ENCODE results near the gene CTSF. TPM values are rescaled to one million over a fixed set of nuclear protein-coding genes. Genes with fewer than 3 reads are reported as not detected.
"Not testable (repeated sequence)": the region's sequence is repeated elsewhere in the genome, so short reads cannot be mapped to it uniquely, and the experiment has no call there.

CTSF gene
- total and polyA plus RNA-seq, 4 experiments from 2014 or later: 13.3 to 31.7 (median 23.3) TPM

DNA sequence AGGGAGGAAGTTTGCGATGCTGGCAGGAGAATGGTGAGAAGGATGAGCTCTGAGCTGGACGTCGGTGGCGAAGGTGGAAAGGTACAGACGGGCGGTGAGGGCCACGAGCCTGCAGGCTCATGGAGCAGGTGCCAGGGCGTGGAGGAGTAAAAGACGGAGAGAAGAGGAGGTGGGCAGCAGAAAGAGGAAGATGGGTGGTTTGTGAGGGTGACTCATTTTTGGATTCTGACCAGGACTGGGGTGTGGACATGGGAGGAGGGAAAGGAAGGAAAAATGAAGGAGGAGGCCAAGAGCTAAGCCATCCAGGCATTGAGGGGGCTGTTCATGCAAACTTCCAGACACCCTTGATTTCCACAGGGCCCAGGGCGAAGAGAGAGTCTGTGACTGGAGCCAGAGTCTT, 26.0 kb downstream of the CTSF start:
- Histone ChIP-seq H3K36me3 (ENCODE audit: insufficient read depth, low read length) (no peaks in the 10 kb centered on the region), H3K27me3 (ENCODE audit: insufficient read depth, low read length) (no peaks in the 10 kb centered on the region), H3K9me3 (ENCODE audit: control insufficient read depth in 1 of 2, low read length in 2 of 2) (no peaks in the 10 kb centered on the region), H3K4me3 (ENCODE audit: low read length in 2 of 2) (no peak overlapping the region), H3K27ac (ENCODE audit: low read depth, low read length) (no peak overlapping the region), H3K4me1 (ENCODE audit: insufficient read depth, low read length) (peaks cover 35% of the 10 kb centered on the region)
- peaks cover 29 to 40% of the 10 kb centered on the region in 2 donors for H3K36me3 Mint-ChIP-seq
- intact Hi-C loops (cut with micrococcal nuclease): no loop called here
- H3K4me3 Mint-ChIP-seq: peak overlapping the region in 6 of 8 donors; percentile 19 to 55 (median 42)
- POLR2A ChIA-PET (ENCODE audit: partially characterized antibody): interaction anchor here (1.4 to 1.9 kb wide), 3 partner anchors 74 to 135 kb away, joined by 4 to 6 read pairs (median 5); partner anchors contain the start of genes RBM14, RBM4 and RBM4B
- H3K27me3 Mint-ChIP-seq: no peaks in the 10 kb centered on the region
- CTCF ChIA-PET (ENCODE audit: partially characterized antibody): interaction anchor here (1.0 to 1.8 kb wide), 3 partner anchors 35 to 136 kb away, joined by 4 read pairs; partner anchors contain the start of gene RBM4B
- H3K27ac Mint-ChIP-seq: peak overlapping the region; percentile 19 to 94 (median 82)
- peaks cover 22 to 52% (median 34%) of the 10 kb centered on the region in 4 donors for H3K4me1 Mint-ChIP-seq
- DNase-seq: no peak
- no peaks in the 10 kb centered on the region for H3K9me3 Mint-ChIP-seq

DNA sequence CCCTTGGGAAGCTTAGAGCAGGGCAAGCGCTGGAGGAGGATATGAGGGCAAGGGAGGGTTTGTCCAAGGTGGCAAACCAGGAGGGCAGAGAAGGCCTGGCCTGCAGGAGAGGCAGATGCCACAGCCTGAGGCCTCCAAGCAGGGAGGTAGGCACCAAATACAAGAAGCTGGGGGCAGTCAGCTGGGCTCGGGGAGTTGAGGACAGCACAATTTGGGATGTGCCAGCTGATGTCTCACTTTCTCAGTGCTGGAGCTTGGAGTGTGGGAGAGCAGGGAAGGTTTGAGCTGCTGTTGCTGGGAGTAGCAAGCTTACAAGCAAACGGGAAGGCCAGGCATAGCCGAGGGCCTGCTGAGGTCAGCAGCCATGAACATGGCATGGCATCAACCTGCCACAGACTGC, 26.5 kb downstream of the CTSF start:
- peaks cover 29 to 42% of the 10 kb centered on the region in 2 donors for H3K36me3 Mint-ChIP-seq
- no peaks in the 10 kb centered on the region for H3K9me3 ChIP-seq (ENCODE audit: control insufficient read depth in 1 of 2, low read length in 2 of 2)
- H3K27ac Mint-ChIP-seq: peak overlapping the region; percentile 42 to 94 (median 80)
- peaks cover 22 to 51% (median 34%) of the 10 kb centered on the region in 4 donors for H3K4me1 Mint-ChIP-seq
- no peaks in the 10 kb centered on the region for H3K27me3 ChIP-seq (ENCODE audit: insufficient read depth, low read length)
- H3K36me3 ChIP-seq (ENCODE audit: insufficient read depth, low read length): peaks cover 2% of the 10 kb centered on the region
- peaks cover 30% of the 10 kb centered on the region for H3K4me1 ChIP-seq (ENCODE audit: insufficient read depth, low read length)
- intact Hi-C loops (cut with micrococcal nuclease): no loop called here
- ChIA-PET POLR2A (ENCODE audit: partially characterized antibody) (interaction anchor here (1.2 to 1.5 kb wide), 2 partner anchors 11 to 135 kb away, joined by 4 to 5 read pairs; partner anchors contain the start of gene RBM4B), CTCF (ENCODE audit: partially characterized antibody) (interaction anchor here (1.0 to 1.8 kb wide), 3 partner anchors 36 to 137 kb away, joined by 4 read pairs; partner anchors contain the start of gene RBM4B)
- peak overlapping the region in 3 of 8 donors; percentile 46 to 55 (median 50) for H3K4me3 Mint-ChIP-seq
- no peak overlapping the region for H3K4me3 ChIP-seq (ENCODE audit: low read length in 2 of 2)
- DNase-seq: no peak
- no peak overlapping the region for H3K27ac ChIP-seq (ENCODE audit: low read depth, low read length)
- no peaks in the 10 kb centered on the region for H3K9me3 Mint-ChIP-seq
- no peaks in the 10 kb centered on the region for H3K27me3 Mint-ChIP-seq

- intact Hi-C loops (cut with micrococcal nuclease): not testable (repeated sequence)
Measured at GRCh38 chr11:66540598-66540997, 27.8 kb downstream of the CTSF start.

DNA sequence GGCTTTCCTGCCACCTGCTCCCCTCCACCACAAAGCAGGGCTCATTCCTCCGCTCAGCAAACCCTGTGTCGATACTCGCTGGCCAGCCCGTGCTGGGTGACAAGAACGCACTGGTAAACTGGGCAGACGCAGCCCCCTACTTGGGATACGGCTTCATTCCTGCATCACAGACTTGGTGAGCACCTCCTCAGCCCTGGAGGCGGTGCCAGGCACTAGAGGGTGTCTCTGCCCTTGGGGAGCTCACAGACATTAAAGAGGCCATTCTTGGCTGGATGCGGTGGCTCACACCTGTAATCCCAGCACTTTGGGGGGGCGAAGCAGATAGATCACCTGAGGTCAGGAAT, 28.6 kb downstream of the CTSF start:
- Mint-ChIP-seq H3K36me3 (peaks cover 34 to 49% of the 10 kb centered on the region in 2 donors), H3K4me3 (no peak overlapping the region), H3K9me3 (no peaks in the 10 kb centered on the region), H3K4me1 (peaks cover 18 to 35% (median 26%) of the 10 kb centered on the region in 4 donors), H3K27ac (no peak overlapping the region), H3K27me3 (no peaks in the 10 kb centered on the region)
- intact Hi-C loops (cut with micrococcal nuclease): no loop called here
- Histone ChIP-seq H3K27me3 (ENCODE audit: insufficient read depth, low read length) (no peaks in the 10 kb centered on the region), H3K4me3 (ENCODE audit: low read length in 2 of 2) (no peak overlapping the region), H3K36me3 (ENCODE audit: insufficient read depth, low read length) (peaks cover 3% of the 10 kb centered on the region), H3K9me3 (ENCODE audit: control insufficient read depth in 1 of 2, low read length in 2 of 2) (no peaks in the 10 kb centered on the region), H3K27ac (ENCODE audit: low read depth, low read length) (no peak overlapping the region), H3K4me1 (ENCODE audit: insufficient read depth, low read length) (peaks cover 18% of the 10 kb centered on the region)
- no peak for DNase-seq
- POLR2A ChIA-PET (ENCODE audit: partially characterized antibody): interaction anchor here (0.8 kb wide), 1 partner anchor 29 kb away, joined by 3 read pairs; the partner anchor contains the start of gene CTSF
- CTCF ChIA-PET (ENCODE audit: partially characterized antibody): no interaction called here

More at GRCh38 chr11:66540598-66540997, 27.8 kb downstream of the CTSF start:
- H3K27me3 Mint-ChIP-seq; DNase-seq; H3K36me3 ChIP-seq (ENCODE audit: insufficient read depth, low read length); H3K4me3 Mint-ChIP-seq; H3K27ac ChIP-seq (ENCODE audit: low read depth, low read length); CTCF ChIA-PET (ENCODE audit: partially characterized antibody); H3K27me3 ChIP-seq (ENCODE audit: insufficient read depth, low read length); POLR2A ChIA-PET (ENCODE audit: partially characterized antibody); H3K9me3 Mint-ChIP-seq; H3K9me3 ChIP-seq (ENCODE audit: control insufficient read depth in 1 of 2, low read length in 2 of 2); H3K4me3 ChIP-seq (ENCODE audit: low read length in 2 of 2): not testable (repeated sequence)
- Mint-ChIP-seq H3K27ac (peak overlapping the region in 1 of 7 donors; percentile 65), H3K4me1 (peaks cover 21 to 43% (median 30%) of the 10 kb centered on the region in 4 donors), H3K36me3 (peaks cover 33 to 48% of the 10 kb centered on the region in 2 donors)
- peaks cover 24% of the 10 kb centered on the region for H3K4me1 ChIP-seq (ENCODE audit: insufficient read depth, low read length)

DNA sequence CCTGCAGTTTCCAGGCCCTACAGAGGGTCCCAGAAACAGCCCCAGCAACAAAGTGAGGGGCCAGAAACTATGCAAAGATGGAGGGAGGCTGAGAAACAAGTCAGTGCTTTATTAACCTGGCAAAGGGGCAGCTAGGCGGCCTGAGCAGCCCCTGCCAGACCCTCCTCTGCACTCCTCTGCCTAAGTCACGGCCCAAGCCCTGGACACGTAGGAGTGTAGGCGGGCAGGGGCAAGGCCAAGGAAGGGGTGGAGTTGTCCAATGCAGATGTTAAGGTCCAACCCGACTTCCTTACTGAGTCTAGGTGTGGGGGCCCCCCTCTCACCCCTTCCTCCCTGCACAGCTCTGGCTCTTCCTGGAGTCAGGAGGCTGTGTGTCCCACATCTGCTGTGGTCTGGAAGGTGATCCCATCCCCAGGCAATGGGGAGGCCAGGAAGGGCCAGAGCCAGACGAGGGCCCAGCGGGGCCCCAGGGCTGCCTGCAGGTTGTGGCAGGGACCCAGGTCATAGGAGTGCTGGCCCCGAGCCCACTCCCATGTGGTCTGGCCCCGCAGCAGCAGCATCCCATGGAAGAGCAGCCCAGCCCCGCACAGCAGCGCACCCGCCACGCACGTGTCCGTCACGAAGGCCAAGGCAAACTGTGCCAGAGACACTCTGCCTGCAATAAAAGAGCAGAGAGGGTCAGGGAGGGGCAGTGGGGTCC, 29.1 kb downstream of the CTSF start:
- Histone ChIP-seq H3K27me3 (ENCODE audit: insufficient read depth, low read length) (no peaks in the 10 kb centered on the region), H3K36me3 (ENCODE audit: insufficient read depth, low read length) (peaks cover 3% of the 10 kb centered on the region), H3K9me3 (ENCODE audit: control insufficient read depth in 1 of 2, low read length in 2 of 2) (no peaks in the 10 kb centered on the region), H3K27ac (ENCODE audit: low read depth, low read length) (no peak overlapping the region), H3K4me1 (ENCODE audit: insufficient read depth, low read length) (peaks cover 12% of the 10 kb centered on the region), H3K4me3 (ENCODE audit: low read length in 2 of 2) (no peak overlapping the region)
- Mint-ChIP-seq H3K27ac (peak overlapping the region in 1 of 7 donors; percentile 22), H3K4me1 (peaks cover 17 to 30% (median 24%) of the 10 kb centered on the region in 4 donors), H3K9me3 (no peaks in the 10 kb centered on the region), H3K4me3 (no peak overlapping the region), H3K36me3 (peaks cover 34 to 49% of the 10 kb centered on the region in 2 donors), H3K27me3 (no peaks in the 10 kb centered on the region)
- intact Hi-C loops (cut with micrococcal nuclease): no loop called here
- DNase-seq: no peak
- ChIA-PET CTCF (ENCODE audit: partially characterized antibody) (no interaction called here), POLR2A (ENCODE audit: partially characterized antibody) (interaction anchor here (0.8 to 1.6 kb wide), 2 partner anchors 29 to 99 kb away, joined by 3 to 4 read pairs; partner anchors contain the start of genes CTSF and RBM4)

GRCh38 chr11:66532784-66533183, 35.6 kb downstream of the CTSF start:
- Mint-ChIP-seq H3K9me3 (no peaks in the 10 kb centered on the region), H3K36me3 (peaks cover 20 to 32% of the 10 kb centered on the region in 2 donors), H3K27ac (peak overlapping the region in 5 of 7 donors; percentile 23 to 80 (median 37)), H3K4me1 (peaks cover 0 to 5% (median 1%) of the 10 kb centered on the region in 4 donors), H3K27me3 (no peaks in the 10 kb centered on the region), H3K4me3 (no peak overlapping the region)
- POLR2A ChIA-PET (ENCODE audit: partially characterized antibody): interaction anchor here (1.3 kb wide), 1 partner anchor 13 kb away, joined by 3 read pairs; the partner anchor contains the start of gene ZDHHC24
- DNase-seq: no peak
- H3K4me1 ChIP-seq (ENCODE audit: insufficient read depth, low read length): no peaks in the 10 kb centered on the region
- H3K9me3 ChIP-seq (ENCODE audit: control insufficient read depth in 1 of 2, low read length in 2 of 2): no peaks in the 10 kb centered on the region
- H3K4me3 ChIP-seq (ENCODE audit: low read length in 2 of 2): no peak overlapping the region
- peaks cover 6% of the 10 kb centered on the region for H3K36me3 ChIP-seq (ENCODE audit: insufficient read depth, low read length)
- intact Hi-C loops (cut with micrococcal nuclease): no loop called here
- CTCF ChIA-PET (ENCODE audit: partially characterized antibody): interaction anchor here (1.3 kb wide), 1 partner anchor 22 kb away, joined by 3 read pairs; the partner anchor contains the start of gene BBS1
- H3K27ac ChIP-seq (ENCODE audit: low read depth, low read length): no peak overlapping the region
- H3K27me3 ChIP-seq (ENCODE audit: insufficient read depth, low read length): no peaks in the 10 kb centered on the region

- no peak overlapping the region for H3K27ac ChIP-seq (ENCODE audit: low read depth, low read length)
- ChIA-PET CTCF (ENCODE audit: partially characterized antibody) (interaction anchor here (1.3 kb wide), 1 partner anchor 21 kb away, joined by 3 read pairs; the partner anchor contains the start of gene BBS1), POLR2A (ENCODE audit: partially characterized antibody) (no interaction called here)
- intact Hi-C loops (cut with micrococcal nuclease): no loop called here
- DNase-seq: no peak
- H3K4me1 ChIP-seq (ENCODE audit: insufficient read depth, low read length): no peaks in the 10 kb centered on the region
- Mint-ChIP-seq H3K9me3 (no peaks in the 10 kb centered on the region), H3K4me1 (peaks cover 0 to 5% (median 1%) of the 10 kb centered on the region in 4 donors), H3K36me3 (peaks cover 22 to 30% of the 10 kb centered on the region in 2 donors), H3K4me3 (no peak overlapping the region), H3K27ac (peak overlapping the region in 2 of 7 donors; percentile 15 to 37), H3K27me3 (no peaks in the 10 kb centered on the region)
- no peaks in the 10 kb centered on the region for H3K9me3 ChIP-seq (ENCODE audit: control insufficient read depth in 1 of 2, low read length in 2 of 2)
- H3K4me3 ChIP-seq (ENCODE audit: low read length in 2 of 2): no peak overlapping the region
- no peaks in the 10 kb centered on the region for H3K27me3 ChIP-seq (ENCODE audit: insufficient read depth, low read length)
- peaks cover 4% of the 10 kb centered on the region for H3K36me3 ChIP-seq (ENCODE audit: insufficient read depth, low read length)
Measured at GRCh38 chr11:66531841-66532240, 36.6 kb downstream of the CTSF start.

Measured in CD4-positive, alpha-beta memory T cell (primary cell).